Measurements from ENCODE around the gene SREBF1.

SREBF1 gene

GRCh38 chr17:17769869-17770631 lies 66.7 kb downstream of the SREBF1 start:
- no peak for TF ChIP-seq CTCF (IDR thresholded peaks at IDR 0.05; ENCODE audit: low read depth, low read length)
- DNase-seq, result no peak
- Histone ChIP-seq H3K27me3 (no peaks in the 10 kb centered on the region), H3K9me3 (no peaks in the 10 kb centered on the region), H3K4me1 (peaks cover 8% of the 10 kb centered on the region), H3K36me3 (no peaks in the 10 kb centered on the region), H3K4me3 (ENCODE audit: low read depth, low read length) (no peak overlapping the region)

- Histone ChIP-seq H3K36me3 (no peaks in the 10 kb centered on the region), H3K27me3 (no peaks in the 10 kb centered on the region), H3K9me3 (no peaks in the 10 kb centered on the region), H3K4me3 (ENCODE audit: low read depth, low read length) (no peak overlapping the region), H3K4me1 (peaks cover 8% of the 10 kb centered on the region)
- DNase-seq, result no peak
- no peak for TF ChIP-seq CTCF (IDR thresholded peaks at IDR 0.05; ENCODE audit: low read depth, low read length)
Measured at GRCh38 chr17:17768424-17769088, 68.2 kb downstream of the SREBF1 start.

GRCh38 chr17:17767887-17768418 lies 68.8 kb downstream of the SREBF1 start:
- peaks cover 8% of the 10 kb centered on the region for H3K4me1 ChIP-seq
- no peak for TF ChIP-seq CTCF (IDR thresholded peaks at IDR 0.05; ENCODE audit: low read depth, low read length)
- no peaks in the 10 kb centered on the region for H3K27me3 ChIP-seq
- H3K4me3 ChIP-seq (ENCODE audit: low read depth, low read length), result no peak overlapping the region
- H3K9me3 ChIP-seq, result no peaks in the 10 kb centered on the region
- H3K36me3 ChIP-seq, result no peaks in the 10 kb centered on the region
- no peak for DNase-seq

GRCh38 chr17:17767154-17767869 lies 69.5 kb downstream of the SREBF1 start:
- Histone ChIP-seq H3K4me1 (peaks cover 8% of the 10 kb centered on the region), H3K9me3 (no peaks in the 10 kb centered on the region), H3K4me3 (ENCODE audit: low read depth, low read length) (no peak overlapping the region), H3K27me3 (no peaks in the 10 kb centered on the region), H3K36me3 (no peaks in the 10 kb centered on the region)
- DNase-seq, result no peak
- TF ChIP-seq CTCF (IDR thresholded peaks at IDR 0.05; ENCODE audit: low read depth, low read length), result no peak

GRCh38 chr17:17766744-17767120 lies 70.1 kb downstream of the SREBF1 start:
- H3K9me3 ChIP-seq, result no peaks in the 10 kb centered on the region
- H3K4me3 ChIP-seq (ENCODE audit: low read depth, low read length), result no peak overlapping the region
- H3K36me3 ChIP-seq, result no peaks in the 10 kb centered on the region
- peaks cover 8% of the 10 kb centered on the region for H3K4me1 ChIP-seq
- no peak for TF ChIP-seq CTCF (IDR thresholded peaks at IDR 0.05; ENCODE audit: low read depth, low read length)
- DNase-seq, result no peak
- no peaks in the 10 kb centered on the region for H3K27me3 ChIP-seq

All from BE2C (cell line).